Stimulated activated CD4-positive, alpha-beta T cell treated with anti-CD3 and anti-CD28 coated beads, Interleukin-2, amount 100 ng/mL, for 4 hours (primary cell): ENCODE data around the gene CCDC126.
"Not testable (repeated sequence)": the region's sequence is repeated elsewhere in the genome, so short reads cannot be mapped to it uniquely, and the experiment has no call there.

Source experiments
- DNase-seq: peaks from one replicate; pipeline ENCODE4 v3.0.0-alpha.2; 2020; ENCODE audit warnings: low read depth

CCDC126 gene, protein sequence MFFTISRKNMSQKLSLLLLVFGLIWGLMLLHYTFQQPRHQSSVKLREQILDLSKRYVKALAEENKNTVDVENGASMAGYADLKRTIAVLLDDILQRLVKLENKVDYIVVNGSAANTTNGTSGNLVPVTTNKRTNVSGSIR

DNA sequence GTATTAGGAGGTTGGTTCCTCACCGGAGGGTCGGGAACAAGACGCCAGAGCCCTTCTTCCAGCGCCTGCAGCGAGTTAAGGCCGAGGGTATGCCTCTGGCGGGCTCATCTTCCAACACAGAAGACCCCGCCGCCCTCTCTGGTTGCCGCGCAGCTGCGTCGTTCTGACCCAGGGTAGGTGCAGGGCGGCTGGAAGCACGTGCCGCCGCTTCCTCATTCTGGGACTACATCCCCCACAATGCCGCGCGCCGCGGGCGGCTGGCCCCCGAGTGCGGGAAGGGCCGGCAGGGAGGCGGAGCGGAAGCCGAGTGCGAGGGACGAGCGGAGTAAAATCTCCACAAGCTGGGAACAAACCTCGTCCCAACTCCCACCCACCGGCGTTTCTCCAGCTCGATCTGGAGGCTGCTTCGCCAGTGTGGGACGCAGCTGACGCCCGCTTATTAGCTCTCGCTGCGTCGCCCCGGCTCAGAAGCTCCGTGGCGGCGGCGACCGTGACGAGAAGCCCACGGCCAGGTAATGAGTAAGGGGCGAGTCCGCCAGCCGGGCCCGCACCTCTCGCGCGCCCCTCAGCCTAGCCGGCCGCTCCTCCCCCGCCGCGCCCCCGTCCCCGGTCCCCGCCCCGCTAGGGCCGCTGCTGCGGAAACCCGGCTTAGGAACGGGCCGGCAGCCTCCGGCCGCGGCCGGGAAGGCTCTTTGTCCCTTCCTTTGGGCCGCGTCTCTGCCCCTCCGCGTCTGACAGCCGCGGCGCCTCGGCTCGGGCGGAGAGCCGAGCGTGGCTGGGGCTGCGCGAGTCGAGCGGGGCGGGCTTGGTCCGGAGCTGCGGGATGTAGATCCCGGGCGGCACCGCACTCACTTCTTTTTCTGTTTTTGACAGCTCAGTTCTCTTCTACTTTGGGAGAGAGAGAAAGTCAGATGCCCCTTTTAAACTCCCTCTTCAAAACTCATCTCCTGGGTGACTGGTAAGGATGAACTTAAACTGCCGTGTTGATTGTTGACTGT, at the start of gene CCDC126:
Gene CCDC126 (plus strand): TSS at position 289 of the 998 bp plus-strand sequence. CDS start 13,934 bp downstream, outside the sequence.
- peak; percentile 75 for DNase-seq

DNA sequence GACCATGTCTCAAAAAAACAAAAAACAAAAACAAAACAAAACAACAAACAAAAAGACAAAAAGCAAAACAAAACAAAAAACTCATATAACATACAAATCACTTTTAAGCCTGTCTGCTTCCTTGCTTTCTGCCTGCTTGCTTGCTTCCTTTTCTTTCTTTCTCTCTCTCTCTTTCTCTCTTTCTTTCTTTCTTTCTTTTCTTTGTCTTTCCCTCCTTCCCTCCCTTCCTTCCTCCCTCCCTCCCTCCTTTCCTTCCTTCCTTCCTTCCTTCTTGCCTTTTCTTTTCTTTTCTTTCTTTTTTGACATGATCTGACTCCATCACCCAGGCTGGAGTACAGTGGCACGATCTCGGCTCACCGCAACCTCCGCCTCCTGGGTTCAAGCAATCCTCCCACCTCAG, 49.5 kb upstream of the CCDC126 start:
- DNase-seq: no peak

DNA sequence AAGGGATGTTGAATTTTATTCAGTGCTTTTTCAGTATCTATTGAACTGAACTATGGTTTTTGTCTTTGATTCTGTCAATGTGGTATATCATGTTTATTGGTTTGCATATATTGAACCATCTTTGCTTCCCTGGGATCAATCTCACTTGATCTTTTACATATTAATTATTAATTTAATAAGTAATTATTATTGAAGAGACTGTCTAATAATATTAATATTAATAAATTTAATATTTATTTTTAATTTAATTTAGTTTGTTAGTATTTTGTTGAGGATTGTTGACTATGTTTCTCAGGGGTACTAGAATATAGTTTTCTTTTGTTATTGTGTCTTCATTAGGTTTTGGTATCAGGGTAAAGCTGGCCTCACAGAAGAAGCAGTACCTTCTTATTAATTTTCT, 38.9 kb upstream of the CCDC126 start:
- DNase-seq: no peak

DNA sequence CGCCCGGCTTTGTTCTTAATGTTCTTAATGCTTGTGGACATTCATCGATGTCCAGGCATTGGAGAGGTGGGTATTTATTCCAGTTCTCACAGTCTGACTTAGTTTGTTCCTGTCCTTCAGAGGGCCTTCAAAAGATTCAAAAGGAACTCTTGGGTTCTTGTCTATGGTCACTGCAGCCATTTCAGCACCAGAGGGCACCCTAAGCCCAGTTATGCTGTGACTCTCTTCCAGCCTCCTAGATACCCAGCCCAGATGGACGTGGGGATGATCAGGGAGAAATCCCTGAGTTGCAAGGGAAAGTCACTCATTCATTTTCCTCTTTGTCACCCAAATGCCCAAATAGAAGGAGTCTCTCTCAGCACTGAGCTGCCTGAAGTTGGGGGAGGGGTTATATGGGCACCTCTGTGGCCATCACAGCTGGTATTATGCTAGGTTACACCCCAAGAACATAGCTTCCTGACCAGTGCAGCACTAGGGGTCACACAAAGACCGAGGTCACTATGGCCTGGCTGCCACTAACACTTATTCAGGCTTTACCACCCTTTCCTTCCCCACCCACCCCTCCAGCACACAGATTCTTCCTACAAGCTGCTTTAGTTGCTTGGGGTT, 26.5 kb upstream of the CCDC126 start:
- DNase-seq: peak; percentile 40

DNA sequence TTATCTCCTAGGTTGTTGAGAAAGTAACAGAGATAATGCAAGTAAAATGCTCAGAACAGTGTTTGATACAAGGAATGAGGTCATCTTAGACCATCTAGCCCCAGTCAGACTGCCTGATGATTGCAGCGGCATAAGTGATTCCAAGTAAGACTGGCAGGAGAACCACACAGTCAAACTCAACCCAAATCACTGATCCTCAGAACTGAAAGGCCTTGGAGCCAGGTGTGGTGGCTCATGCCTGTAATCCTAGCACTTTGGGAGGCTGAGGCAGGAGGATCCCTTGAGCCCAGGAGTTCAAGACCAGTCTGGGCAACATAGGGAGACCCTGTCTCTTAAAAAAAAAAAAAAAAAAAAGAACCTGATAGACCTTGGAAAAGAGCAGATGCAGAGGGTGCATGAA, 15.2 kb upstream of the CCDC126 start:
- not testable (repeated sequence) for DNase-seq

DNA sequence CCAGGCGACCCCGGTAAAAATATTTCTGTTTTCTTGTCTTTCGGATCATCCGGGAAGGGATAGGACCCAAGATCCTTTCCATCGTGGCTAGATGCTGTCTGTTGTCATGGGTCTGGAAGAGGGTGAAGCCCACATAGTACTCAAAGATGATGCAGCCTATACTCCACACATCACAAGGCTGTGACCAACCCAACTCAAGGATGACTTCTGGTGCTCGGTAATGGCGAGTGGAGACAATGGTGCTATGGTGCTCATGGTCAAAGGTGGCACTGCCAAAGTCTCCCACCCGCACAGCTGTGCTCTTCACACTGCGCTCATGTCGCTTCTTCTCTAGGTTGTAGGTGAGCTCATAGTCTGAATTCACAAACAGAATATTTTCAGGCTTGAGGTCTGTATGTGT, 11.9 kb upstream of the CCDC126 start:
- DNase-seq: not testable (repeated sequence)

DNA sequence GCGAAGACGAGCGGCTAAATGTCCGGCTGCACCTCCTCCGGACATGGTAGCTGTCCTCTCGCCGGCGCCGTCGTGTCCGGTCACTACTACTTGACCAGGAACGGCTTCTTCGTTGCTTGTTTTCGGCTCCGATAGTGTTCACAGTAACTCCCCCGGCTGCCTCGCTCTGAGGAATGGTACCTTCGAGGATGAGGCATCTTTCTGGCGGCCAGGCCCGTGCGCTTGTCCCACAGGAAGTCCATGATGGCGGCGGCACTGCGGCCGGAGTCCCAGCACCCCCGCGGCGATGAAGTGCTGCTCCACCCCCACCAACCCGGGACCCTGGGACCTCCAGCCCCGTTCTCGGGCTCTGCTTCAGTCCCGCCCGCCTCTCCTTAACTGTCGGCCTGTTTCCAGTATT, 11.0 kb upstream of the CCDC126 start:
- no peak for DNase-seq

DNA sequence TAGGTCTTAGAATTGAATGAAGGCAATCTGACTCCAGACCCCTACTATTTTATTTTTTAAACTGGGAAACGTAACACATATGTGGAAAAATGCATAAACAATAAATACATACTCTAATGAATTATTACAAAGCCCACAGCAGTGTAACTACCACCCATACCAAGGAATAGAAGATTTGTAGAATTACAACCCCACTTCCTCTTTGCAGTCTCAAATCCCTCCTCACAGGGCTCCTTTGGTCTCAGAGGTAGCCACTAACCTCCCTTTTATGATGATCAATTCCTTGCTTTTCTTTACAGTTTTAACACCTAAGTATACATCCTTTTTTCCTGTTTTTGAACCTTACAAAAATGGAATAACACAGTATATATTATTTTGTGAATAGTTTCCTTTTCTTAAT, 6.7 kb upstream of the CCDC126 start:
- no peak for DNase-seq

DNA sequence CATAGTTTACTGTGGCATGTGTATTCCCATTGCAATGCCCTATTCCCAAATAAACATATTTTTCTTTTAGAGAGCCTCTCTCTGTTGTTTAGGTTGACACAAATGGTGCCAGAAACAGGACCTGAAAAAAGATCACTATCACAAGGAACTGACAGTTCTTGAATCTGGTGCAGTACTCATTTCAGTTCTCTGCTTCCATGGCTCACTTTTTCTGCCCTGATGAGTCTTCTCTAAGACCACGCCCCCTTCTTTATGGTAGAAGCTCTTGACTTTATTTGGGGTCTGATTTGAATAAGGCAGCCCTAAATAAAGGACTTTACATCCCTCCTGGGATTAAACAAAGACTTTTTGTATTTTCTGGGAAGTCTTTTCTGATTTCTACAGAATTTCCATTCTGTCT, 3.5 kb upstream of the CCDC126 start:
- no peak for DNase-seq

DNA sequence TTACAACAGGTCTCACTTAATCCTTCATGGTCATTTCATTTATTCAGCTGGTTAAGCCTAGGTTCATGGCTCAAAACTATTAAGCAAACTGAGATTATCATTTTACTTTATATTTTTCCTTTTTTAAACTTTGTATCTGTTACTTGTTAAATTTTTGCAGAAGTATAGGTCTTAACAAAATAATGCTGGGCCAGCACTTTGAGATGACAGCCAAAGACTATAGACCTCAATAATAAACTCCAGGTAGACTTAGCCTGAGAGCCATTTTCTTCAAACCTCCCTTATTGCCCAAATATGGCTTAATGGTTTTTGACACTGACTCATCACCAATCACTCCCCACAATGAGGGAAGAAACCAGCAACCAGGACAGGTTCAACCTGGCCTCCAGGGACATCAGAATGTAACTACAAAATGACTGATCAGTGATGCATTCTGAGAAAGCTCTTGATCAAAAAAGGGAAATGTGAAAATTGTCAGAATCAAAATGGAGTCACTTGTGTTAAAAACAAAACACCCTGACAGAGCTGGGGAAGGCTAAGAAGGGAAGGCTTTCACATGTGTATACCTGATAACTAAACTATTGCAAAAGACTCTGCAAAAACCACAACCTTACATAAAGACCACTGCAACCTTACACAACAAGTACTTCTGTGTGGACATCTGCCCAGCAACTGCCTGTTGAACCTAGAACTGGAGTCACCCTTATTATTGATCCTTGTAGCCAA, 2.1 kb upstream of the CCDC126 start:
- DNase-seq: no peak

DNA sequence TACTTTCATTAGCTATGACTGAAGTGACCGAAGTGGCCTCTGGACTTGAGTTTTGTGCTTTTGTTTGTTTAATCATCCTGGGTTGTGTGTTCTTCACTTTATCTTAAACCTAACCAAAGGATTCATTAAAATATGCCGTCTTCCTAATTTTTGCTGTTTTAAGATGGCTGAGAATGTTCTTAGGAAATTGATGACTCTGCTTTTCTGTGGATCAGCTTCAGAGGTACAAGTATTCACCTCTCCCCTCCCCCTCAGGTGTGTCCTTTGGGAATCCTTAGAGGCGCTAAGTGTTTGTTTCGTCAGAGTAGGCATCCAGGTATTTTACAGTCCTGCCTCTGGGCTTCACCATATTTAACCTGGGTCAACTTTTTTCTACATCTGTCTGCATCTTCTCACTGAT, 1.1 kb downstream of the CCDC126 start:
- DNase-seq: no peak

DNA sequence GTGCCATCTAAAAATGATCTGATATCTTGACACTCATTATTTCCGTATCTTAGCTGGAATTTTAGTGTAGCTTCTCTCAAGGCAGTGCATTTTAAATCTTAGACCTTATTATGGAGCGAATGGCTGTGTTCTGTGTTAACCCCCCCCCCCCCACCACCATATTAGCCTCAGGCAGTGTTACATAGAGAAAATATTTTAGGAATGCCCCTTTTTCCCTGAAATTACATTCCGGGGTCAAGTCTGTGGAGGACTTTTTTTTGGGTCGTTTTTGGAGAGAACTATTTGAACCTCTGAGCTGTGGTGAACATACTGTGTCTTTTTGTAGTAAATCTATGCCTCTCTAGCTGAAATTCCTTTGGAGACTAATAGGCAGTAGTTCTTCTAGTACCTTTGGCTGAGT, 3.1 kb downstream of the CCDC126 start:
- DNase-seq: no peak

DNA sequence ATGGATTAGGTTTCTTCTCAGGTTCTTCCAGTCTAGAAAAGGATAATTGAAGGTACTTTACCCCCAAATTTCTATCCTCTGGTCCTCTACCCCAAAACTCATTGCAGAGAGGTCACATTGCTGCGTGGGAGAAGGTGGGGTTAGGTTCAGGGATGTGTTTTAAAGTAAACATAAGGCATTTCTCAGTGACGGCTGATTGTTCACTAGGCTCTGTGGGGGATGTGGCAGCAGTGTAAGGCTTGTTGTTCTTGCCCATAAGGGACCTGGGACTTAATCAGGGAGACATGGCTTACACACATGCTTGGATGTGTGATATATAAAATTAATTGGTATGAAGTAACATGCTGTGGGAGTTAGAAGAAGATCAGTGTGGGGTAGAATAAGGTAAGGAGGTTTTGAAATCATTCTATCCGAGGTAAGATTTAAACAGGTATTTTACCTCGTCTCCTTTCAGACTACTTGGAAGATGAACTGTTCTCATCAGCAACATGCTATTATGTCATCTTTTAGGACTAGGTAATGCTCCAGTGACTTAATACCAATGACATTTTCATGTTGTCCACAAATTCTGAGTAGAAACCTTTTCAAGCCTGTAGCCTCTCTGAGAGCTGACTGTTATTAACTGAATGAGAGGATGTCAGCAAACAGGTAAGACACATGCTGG, 6.6 kb downstream of the CCDC126 start:
- DNase-seq: no peak

DNA sequence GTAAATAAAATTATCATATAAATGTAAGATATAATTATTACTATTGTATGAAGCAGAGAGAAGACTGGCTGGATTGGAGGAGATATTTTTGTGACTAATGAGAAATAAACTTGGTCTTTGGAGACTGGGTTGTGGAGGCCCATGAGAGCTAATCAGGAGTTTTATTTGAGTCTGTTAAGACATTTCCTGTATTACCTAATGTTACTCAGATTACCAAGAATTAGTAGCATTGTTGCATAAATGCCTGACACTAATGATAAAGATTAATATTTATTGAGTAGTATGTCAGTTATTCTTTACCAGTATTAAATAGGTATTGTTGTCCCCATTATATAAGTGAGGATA, 7.1 kb downstream of the CCDC126 start:
- DNase-seq: no peak

DNA sequence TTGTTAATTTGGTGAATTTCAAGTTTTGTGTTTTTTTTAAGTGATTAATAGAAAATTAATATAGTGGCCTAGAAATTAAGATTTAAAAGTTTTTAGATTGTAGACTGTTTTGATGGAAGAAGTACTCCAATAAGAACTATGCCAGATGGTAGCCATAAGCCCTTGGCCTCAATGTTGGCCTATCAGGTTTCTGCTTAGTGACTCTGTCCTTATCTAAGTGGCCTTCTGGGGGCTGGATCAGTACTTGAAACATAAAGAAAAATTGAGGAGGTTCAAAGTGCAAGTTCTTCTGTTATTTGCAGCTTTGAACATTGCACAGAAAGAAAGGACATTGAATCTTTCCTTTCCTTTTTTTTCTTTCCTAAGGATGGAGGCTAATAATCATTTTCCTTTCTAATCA, 9.9 kb downstream of the CCDC126 start:
- no peak for DNase-seq

DNA sequence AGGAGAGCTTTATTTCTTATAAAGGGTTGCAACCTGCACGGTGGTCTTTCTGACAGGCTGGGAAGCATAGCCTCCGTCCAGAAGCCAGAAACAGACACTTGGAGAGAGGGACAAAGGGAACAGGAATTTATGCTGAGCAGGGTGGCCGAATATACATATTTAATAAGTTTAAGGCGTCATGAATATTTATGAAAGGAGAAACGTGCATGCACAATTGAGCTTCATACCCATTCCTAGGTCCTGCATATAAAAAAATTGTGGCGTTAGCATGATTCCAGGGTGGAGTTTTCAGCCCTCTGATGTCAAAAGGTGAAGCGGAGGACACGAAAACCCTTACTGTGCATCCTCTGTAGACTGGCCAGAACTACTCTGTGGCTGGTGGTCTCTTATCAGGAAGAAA, 10.7 kb downstream of the CCDC126 start:
- DNase-seq: no peak

DNA sequence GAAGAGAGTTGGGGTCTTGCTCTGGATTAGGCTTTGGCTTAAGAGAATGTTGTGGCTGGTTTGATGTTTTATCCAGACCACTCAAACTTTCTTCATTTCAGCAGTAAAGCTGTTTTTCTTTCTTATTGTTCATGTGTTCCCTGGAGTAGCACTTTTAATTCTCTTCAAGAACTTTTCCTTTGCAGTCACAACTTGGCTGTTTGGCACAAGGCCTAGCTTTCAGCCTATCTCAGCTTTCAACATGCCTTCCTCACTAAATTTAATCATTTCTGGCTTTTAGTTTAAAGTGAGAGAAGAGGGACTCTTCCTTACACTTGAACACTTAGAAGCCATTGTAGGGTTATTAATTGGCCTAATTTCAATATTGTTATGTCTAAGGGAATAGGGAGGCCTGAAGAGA, 18.1 kb downstream of the CCDC126 start:
- no peak for DNase-seq

DNA sequence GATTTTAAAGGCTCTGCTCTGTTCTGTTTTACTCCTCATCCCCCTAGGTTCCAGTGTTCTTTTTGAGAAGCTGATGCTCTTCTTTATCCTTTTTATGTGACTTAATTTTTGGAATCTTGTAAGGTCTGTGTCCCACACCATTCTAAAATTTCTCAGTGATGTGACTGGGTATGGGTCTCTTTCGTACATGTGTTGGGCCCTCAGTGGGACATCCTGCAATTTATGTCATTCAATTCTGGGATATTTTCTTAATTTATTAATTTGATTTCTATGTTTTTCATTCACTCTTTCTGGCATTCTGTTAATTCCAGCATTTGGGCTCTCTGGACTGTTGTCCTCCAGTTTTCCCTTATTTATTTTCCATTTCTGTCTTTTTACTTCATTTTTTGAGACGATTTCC, 19.4 kb downstream of the CCDC126 start:
- no peak for DNase-seq

DNA sequence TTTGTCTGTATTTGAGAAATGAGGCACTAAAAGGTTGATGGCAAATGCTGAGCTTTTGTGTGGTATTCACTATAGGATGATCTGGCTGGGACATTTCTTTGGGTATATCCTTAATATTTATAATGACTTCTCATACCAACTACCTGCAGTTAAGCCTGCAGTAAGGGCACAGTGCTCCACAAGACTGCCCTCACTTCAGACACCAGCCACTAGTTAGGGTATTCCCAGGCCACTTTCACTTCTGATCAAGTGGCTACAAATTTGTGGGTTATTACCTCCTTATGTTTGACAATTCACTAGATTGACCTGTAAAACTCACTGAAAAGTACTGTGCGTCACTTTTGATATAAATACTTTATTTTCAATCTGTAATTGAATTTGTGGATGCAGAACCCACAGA, 20.3 kb downstream of the CCDC126 start:
- no peak for DNase-seq

DNA sequence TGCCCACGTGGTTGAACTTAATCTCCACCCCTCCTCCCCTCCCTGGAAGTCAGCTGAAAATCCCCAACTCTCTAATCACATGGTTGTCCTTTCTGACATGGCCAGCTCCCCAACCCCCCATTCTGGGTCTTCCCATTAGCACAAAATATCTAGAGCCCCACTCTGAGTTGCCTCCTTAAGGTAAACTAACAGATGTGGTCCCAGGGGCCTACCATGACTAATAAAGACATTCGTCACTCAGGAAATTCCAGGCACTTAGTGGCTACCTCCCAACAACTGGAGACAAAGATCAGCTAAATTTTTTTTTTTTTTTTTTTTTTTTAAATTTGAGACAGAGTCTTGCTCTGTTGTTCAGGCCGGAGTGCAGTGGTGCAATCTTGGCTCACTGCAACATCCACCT, 21.1 kb downstream of the CCDC126 start:
- DNase-seq: no peak

DNA sequence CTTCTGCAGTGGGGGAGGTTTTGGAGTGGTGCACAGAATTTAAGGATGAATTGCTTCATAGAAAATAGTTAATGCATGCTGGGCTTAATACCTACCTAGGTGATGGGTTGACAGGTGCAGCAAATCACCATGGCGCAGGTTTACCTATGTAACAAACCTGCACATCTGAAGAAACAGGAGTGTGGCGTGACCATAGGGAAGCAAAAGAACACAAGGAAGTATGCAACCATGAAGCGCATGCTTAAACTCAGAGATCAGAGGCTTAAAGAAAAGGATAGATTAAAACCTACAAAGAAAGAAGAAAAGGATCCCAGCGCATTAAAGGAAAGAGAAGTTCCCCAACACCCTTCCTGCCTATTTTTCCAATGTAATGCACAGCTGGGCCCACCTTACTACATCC, 22.0 kb downstream of the CCDC126 start:
- DNase-seq: no peak

DNA sequence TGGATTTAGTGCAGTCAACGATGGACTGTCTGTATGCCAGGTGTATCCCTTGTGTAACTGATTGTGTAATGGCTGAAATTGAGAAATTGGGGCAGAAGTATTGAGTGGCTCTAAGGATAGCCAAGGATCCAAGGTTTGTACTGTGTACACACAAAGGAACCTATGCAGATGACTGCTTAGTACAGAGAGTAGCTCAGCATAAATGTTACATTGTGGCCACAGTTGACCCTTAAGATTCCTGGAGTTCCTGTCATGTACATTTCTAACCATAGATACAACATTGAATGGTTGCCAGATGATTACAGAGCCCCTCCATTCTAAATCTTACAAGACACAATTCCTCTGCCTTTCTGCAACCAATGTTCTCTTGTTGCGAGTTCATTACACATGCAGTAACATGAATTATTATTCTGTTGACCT, 25.3 kb downstream of the CCDC126 start:
- DNase-seq: no peak
